Measurements from ENCODE around the gene TCEAL4. TPM values are rescaled to one million over a fixed set of nuclear protein-coding genes. Genes with fewer than 3 reads are reported as not detected.
"Not testable (repeated sequence)": the region's sequence is repeated elsewhere in the genome, so short reads cannot be mapped to it uniquely, and the experiment has no call there.

Gene TCEAL4
- total RNA-seq, 2 experiments from 2014 or later = 3.5 to 5.0 TPM

DNA sequence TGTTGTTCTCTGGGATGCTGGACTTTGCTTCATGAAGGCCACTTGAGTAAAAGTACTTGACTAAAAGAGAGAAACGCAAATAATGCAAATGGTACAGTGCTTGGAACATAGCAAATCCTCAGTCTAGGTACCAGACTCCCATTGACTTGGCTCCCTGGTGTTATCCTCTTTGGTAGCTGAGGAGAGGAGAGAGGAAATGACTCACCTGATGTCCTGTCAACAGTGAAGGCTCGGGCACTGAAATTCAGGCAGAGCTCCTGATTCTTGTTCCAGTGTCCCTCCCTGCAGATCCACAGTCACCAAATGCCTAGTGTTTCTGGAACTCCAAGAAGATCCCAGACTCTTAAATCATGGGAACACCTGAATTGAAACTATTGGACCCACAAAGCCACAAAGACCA, 22.5 kb upstream of the TCEAL4 start:
- H3K27me3 Mint-ChIP-seq = peaks cover 3% of the 10 kb centered on the region
- no peak overlapping the region for H3K4me3 Mint-ChIP-seq
- no peaks in the 10 kb centered on the region for H3K4me1 Mint-ChIP-seq
- no peaks in the 10 kb centered on the region for H3K36me3 Mint-ChIP-seq
- no peak overlapping the region for H3K27ac Mint-ChIP-seq
- CTCF ChIA-PET = no interaction called here
- no peaks in the 10 kb centered on the region for H3K9me3 Mint-ChIP-seq (ENCODE audit: low read depth)
- no peak for DNase-seq
- no peak for ATAC-seq

DNA sequence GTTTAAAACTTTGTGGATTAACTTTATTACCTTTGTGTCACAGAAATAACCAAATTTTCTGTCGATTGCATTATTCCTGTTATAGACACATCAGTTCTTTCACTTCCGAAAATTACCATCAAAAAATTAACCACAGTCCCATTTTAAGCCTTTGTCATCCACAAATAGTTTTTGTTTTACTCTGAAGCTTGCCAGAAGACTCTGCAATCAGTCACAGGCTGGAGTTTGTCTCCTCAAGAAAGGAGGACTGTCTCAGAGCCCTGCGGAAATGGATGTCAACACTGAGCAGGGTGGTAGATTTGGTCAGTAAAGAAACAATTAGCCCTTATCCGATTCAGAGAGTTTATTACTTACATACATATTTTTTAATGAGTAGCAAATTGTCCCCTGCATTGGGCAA, 20.1 kb upstream of the TCEAL4 start:
- Mint-ChIP-seq H3K4me3 (no peak overlapping the region), H3K4me1 (no peaks in the 10 kb centered on the region), H3K27me3 (no peaks in the 10 kb centered on the region), H3K36me3 (no peaks in the 10 kb centered on the region), H3K27ac (no peak overlapping the region), H3K9me3 (ENCODE audit: low read depth) (no peaks in the 10 kb centered on the region)
- DNase-seq = no peak
- CTCF ChIA-PET = no interaction called here
- no peak for ATAC-seq

DNA sequence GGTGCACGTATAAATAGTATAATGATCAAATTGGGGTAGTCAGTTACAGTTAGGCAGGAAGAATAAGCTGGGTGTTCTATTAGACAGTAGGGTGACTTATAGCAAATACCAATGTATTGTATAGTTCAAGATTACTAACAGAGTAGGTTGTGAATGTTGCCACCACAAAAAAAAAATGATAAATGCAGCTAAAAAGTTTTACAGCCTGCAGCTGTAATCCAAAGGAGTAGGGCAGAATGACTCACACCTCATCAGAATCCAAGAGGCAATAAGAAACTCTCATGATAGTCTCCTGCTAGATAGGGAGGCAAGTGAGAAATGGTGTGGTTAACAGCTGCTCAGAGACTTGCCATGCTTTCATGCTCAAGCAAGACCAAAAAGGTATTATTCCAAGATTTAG, 19.6 kb upstream of the TCEAL4 start:
- no peaks in the 10 kb centered on the region for H3K4me1 Mint-ChIP-seq
- DNase-seq (no peak), ATAC-seq (no peak)
- H3K27me3 Mint-ChIP-seq = no peaks in the 10 kb centered on the region
- no peak overlapping the region for H3K4me3 Mint-ChIP-seq
- no peaks in the 10 kb centered on the region for H3K9me3 Mint-ChIP-seq (ENCODE audit: low read depth)
- H3K27ac Mint-ChIP-seq = no peak overlapping the region
- no peaks in the 10 kb centered on the region for H3K36me3 Mint-ChIP-seq
- CTCF ChIA-PET = no interaction called here

DNA sequence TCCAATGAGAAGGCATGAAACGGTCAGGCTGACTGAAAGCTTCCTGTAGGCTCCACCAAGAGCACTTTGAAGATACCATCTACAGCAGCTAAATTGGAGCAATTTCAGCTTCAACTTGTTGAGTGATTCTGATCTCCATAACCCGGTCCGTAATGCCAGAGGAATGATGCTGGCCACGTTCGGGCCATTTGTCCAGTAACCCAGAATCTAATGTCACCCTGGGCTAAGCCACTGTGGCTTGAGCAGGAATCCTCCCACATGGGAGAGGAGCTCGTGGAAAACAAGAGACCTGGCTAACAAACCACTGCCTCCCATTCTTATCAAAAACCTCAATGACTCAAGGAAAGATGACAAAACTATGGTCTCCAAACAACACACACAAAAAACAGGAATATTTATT, 14.2 kb upstream of the TCEAL4 start:
- ATAC-seq = no peak
- Mint-ChIP-seq H3K4me1 (no peaks in the 10 kb centered on the region), H3K36me3 (no peaks in the 10 kb centered on the region), H3K4me3 (no peak overlapping the region), H3K9me3 (ENCODE audit: low read depth) (no peaks in the 10 kb centered on the region), H3K27me3 (no peaks in the 10 kb centered on the region), H3K27ac (no peak overlapping the region)
- DNase-seq = no peak
- CTCF ChIA-PET = no interaction called here

DNA sequence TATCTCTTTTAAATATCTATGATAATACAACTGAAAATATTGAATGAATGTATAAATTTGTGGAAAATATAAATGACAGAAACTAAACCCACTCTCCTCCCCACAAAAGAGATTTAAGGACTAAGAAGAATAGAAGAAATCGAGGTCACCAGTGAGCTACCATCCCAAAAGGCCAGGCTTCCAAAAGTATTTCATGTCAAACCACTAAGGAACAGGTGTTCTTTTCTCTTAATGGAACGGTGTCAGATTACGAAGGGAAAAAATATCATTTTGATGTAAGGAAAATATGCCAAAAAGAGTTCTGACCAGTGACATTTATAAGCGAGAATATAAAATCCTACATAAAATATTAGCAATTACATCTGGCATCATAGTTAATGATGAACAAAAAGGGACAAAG, 13.6 kb upstream of the TCEAL4 start:
- H3K4me1 Mint-ChIP-seq = no peaks in the 10 kb centered on the region
- ATAC-seq = no peak

DNA sequence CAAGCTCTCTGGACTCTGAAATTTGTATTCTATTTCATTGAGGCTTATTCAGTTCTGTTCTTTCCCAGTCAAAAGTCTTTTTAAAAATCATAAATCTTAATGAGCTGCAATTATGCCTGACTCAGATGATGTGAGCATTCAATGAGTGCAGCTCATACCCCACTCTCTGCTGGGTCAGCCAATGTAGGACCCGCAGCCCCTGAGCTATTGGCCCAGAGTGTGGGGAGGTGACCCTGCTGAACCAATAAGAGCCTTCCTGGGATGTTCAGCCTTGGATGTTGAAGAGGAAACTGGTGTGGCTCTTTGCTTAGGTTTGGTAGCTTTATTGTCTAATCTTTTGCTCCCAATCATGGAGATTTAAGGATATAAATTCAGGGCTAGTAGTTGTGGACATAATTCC, 12.1 kb upstream of the TCEAL4 start:
- Mint-ChIP-seq H3K27me3 (no peaks in the 10 kb centered on the region), H3K4me3 (no peak overlapping the region), H3K27ac (no peak overlapping the region), H3K36me3 (no peaks in the 10 kb centered on the region), H3K9me3 (ENCODE audit: low read depth) (no peaks in the 10 kb centered on the region), H3K4me1 (no peaks in the 10 kb centered on the region)
- CTCF ChIA-PET = no interaction called here
- DNase-seq (no peak), ATAC-seq (no peak)

More for the DNA sequence above, 13.6 kb upstream of the TCEAL4 start:
- no peak for DNase-seq
- no peak overlapping the region for H3K27ac Mint-ChIP-seq
- H3K4me3 Mint-ChIP-seq = no peak overlapping the region
- no peaks in the 10 kb centered on the region for H3K36me3 Mint-ChIP-seq
- no peaks in the 10 kb centered on the region for H3K27me3 Mint-ChIP-seq
- CTCF ChIA-PET = no interaction called here
- no peaks in the 10 kb centered on the region for H3K9me3 Mint-ChIP-seq (ENCODE audit: low read depth)

DNA sequence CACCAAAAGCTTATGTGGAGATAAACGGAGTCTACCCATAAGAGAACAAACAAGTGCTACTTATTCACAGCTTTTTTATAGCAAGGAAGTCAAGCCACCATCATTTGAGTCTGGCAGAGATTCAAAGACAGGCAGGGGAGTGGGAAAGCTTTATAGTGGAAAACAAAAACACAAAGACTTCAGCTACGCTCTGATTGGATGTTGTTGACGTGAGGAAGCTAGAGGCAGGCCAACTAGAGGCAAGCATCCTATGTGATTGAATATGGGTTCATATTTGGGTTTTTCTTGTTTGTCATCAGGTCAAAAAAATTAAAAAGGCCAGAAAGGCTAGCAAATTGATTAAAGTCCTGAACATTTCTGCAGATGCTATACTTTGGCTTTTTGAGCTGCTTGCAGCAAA, 719 bp upstream of the TCEAL4 start:
- Mint-ChIP-seq H3K36me3 (no peaks in the 10 kb centered on the region), H3K27ac (no peak overlapping the region), H3K4me3 (no peak overlapping the region), H3K9me3 (ENCODE audit: low read depth) (no peaks in the 10 kb centered on the region), H3K27me3 (peaks cover 16% of the 10 kb centered on the region), H3K4me1 (peaks cover 4% of the 10 kb centered on the region)
- ATAC-seq (no peak), DNase-seq (no peak)
- CTCF ChIA-PET = no interaction called here

DNA sequence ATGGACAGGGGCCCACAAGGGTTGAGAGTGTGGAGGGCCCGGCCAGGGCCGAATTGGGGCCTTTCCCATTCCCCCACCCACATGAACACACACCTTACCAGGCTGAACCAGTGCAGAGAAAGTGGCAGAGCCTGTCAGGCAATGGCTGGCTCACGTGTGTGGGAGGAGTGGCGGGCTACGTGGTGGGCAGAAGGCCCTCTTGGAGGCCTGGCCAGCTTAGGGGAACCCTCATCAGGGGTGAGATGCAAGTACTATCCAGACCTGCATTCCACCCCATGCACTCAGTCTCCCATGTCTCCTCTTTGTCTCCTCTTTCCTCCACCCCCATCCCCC, 965 bp downstream of the TCEAL4 start:
- Mint-ChIP-seq H3K36me3 (no peaks in the 10 kb centered on the region), H3K4me3 (peak overlapping the region; percentile 74), H3K27me3 (peaks cover 12% of the 10 kb centered on the region), H3K27ac (no peak overlapping the region), H3K4me1 (peaks cover 6% of the 10 kb centered on the region), H3K9me3 (ENCODE audit: low read depth) (no peaks in the 10 kb centered on the region)
- ATAC-seq = no peak
- CTCF ChIA-PET = no interaction called here
- no peak for DNase-seq

DNA sequence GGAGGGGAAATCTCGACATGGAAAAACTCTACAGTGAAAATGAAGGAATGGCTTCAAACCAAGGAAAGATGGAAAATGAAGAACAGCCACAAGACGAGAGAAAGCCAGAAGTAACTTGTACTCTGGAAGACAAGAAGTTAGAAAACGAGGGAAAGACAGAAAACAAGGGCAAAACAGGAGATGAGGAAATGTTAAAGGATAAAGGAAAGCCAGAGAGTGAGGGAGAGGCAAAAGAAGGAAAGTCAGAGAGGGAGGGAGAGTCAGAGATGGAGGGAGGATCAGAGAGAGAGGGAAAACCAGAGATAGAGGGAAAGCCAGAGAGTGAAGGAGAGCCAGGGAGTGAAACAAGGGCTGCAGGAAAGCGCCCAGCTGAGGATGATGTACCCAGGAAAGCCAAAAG, 1.3 kb downstream of the TCEAL4 start:
- Mint-ChIP-seq H3K4me3 (no peak overlapping the region), H3K4me1 (peaks cover 6% of the 10 kb centered on the region), H3K36me3 (peaks cover 1% of the 10 kb centered on the region), H3K9me3 (ENCODE audit: low read depth) (no peaks in the 10 kb centered on the region), H3K27ac (no peak overlapping the region), H3K27me3 (peaks cover 11% of the 10 kb centered on the region)
- DNase-seq = no peak
- ATAC-seq = no peak
- CTCF ChIA-PET = no interaction called here

DNA sequence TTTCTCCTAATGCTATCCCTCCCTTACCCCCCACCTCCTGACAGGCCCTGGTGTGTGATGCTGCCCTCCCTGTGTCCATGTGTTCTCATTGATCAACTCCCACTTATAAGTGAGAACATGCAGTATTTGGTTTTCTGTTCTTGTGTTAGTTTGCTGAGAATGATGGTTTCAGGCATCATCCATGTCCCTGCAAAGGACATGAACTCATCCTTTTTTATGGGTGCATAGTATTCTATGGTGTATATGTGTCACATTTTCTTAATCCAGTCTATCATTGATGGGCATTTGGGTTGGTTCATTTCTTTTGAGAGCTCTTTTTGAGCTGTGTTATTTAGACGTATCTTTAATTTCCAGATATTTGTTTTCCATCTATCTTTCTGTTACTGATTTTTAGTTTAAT, 7.0 kb downstream of the TCEAL4 start:
- ATAC-seq; H3K4me3 Mint-ChIP-seq; H3K27ac Mint-ChIP-seq; DNase-seq; CTCF ChIA-PET; H3K4me1 Mint-ChIP-seq; H3K36me3 Mint-ChIP-seq; H3K27me3 Mint-ChIP-seq; H3K9me3 Mint-ChIP-seq (ENCODE audit: low read depth): not testable (repeated sequence)

DNA sequence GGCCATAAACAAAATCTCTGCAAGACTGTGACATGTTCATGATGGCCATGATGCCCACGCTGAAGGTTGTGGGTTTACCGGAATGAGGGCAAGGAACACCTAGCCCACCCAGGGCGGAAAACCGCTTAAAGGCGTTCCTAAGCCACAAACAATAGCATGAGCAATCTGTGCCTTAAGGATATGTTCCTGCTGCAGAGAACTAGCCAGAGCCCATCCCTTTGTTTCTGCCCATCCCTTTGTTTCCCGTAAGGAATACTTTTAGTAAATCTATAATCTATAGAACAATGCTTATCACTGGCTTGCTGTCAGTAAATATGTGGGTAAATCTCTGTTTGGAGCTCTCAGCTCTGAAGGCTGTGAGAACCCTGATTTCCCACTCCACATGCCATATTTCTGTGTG, 9.9 kb downstream of the TCEAL4 start:
- H3K36me3 Mint-ChIP-seq; H3K4me3 Mint-ChIP-seq; H3K4me1 Mint-ChIP-seq; DNase-seq; H3K27ac Mint-ChIP-seq; ATAC-seq; H3K27me3 Mint-ChIP-seq; H3K9me3 Mint-ChIP-seq (ENCODE audit: low read depth); CTCF ChIA-PET: not testable (repeated sequence)

DNA sequence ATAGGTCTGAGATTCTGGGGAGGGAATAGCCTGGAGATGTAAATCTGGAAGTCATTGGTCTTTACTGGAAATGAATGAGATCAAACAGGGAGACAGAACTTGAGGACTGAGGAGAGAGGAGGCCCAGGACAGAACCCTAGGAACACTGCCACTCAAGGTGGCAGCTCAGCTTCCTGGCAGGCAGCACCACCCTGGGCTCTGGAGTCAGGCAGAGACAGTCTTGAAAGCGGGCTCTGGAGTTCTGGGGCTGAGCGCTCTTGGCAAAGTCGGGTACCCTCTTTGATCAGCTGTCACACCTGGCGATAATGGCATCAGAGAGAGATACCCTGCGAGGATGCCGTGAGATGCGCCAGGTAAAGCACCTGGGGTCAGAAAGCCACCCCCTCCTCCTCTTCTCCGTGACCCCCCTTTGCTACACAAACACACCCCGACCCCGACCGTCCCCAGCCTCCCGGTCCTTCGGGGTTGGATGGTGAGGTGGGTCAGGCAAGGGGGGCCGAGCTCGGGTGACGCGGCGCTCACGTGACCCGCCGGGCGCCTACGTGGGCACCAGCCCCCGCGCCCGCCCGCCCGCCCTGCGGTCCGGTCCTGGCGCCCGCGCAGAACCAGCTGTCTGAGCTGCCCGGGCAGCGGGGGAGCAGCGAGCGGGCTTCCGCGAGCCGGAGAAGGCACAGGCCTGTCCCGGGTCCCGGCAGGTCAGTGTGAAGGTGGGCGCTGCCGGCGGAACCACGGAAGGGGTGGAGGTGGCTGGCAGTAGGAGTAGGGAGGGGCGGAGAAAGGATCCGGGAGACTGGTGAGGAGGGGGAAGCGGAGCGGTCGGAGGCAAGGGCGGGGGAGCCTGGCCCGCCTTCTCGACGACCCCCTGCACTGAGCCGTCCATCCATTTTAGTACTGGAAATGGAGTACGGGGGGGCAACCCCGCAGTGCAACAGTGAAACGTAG, 22.3 kb downstream of the TCEAL4 start, which contains the start of gene TCEAL3:
Gene TCEAL3 (plus strand): TSS at position 600 of the 942 bp plus-strand sequence. CDS start 1,102 bp downstream, outside the sequence.
- ATAC-seq (peak; percentile 82), DNase-seq (peak; percentile 39)
- Mint-ChIP-seq H3K4me3 (peak within 1 kb of the TSS; percentile 71), H3K36me3 (no peaks in the 10 kb centered on the region), H3K4me1 (peaks cover 5% of the 10 kb centered on the region), H3K27me3 (peaks cover 8% of the 10 kb centered on the region), H3K27ac (no peak within 1 kb of the TSS), H3K9me3 (ENCODE audit: low read depth) (no peaks in the 10 kb centered on the region)
- CTCF ChIA-PET = no interaction called here

DNA sequence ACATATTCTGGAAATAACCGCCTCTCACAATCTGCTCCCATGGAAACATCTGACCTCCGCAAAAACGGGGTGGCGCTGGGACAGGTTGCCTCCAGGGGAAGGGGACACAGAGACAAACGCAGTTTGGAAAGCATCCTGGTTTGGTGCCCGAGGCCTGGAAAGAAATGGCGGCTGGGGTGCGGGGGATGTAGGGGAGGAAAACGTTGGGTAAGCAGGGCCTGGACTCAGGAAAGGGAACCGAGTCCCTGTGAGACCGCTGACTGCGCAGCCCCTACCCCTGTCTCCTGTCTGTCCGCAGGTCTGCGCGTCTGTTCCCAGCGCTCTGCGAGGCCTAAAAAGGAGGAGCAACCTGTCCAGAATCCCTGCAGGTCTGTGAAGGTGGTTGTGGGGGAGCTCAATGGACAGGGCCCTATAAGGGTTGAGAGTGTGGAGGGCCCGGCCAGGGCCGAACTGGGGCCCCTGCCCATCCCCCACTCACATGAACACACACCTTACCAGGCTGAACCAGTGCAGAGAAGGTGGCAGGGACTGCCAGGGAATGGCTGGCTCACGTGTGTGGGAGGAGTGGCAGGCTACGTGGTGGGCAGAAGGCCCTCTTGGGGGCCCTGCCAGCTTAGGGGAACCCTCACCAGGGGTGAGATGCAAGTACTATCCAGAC, 23.1 kb downstream of the TCEAL4 start:
- H3K4me3 Mint-ChIP-seq = peak overlapping the region; percentile 71
- peaks cover 8% of the 10 kb centered on the region for H3K27me3 Mint-ChIP-seq
- no peaks in the 10 kb centered on the region for H3K36me3 Mint-ChIP-seq
- no peak for ATAC-seq
- no peak overlapping the region for H3K27ac Mint-ChIP-seq
- H3K4me1 Mint-ChIP-seq = peaks cover 5% of the 10 kb centered on the region
- CTCF ChIA-PET = no interaction called here
- no peaks in the 10 kb centered on the region for H3K9me3 Mint-ChIP-seq (ENCODE audit: low read depth)
- DNase-seq = no peak

DNA sequence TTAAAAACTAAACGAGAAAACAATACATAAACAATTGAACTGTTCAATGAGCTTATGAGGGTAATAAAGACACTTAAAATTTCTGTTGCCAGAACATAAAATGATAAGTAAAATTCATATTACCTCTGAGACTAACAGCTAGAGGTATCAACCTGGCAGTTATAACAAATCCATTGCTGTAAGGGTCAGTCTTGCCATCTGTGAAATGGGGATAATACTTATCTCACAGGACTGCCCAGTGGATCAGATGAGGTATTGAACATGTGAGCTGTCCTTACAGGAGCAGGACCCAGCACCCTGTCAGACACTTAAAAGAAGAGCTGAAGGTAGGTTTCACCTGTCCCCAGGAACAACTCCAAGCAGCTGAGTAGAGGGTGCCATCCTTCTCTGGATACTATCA, 25.0 kb downstream of the TCEAL4 start:
- Mint-ChIP-seq H3K27me3 (peaks cover 8% of the 10 kb centered on the region), H3K9me3 (ENCODE audit: low read depth) (no peaks in the 10 kb centered on the region), H3K4me1 (peaks cover 5% of the 10 kb centered on the region), H3K4me3 (no peak overlapping the region), H3K27ac (no peak overlapping the region), H3K36me3 (no peaks in the 10 kb centered on the region)
- DNase-seq = no peak
- CTCF ChIA-PET = interaction anchor here (0.6 kb wide), 1 partner anchor 16 kb away, joined by 4 read pairs; no protein-coding TSS in a partner anchor
- ATAC-seq = no peak

Measured in activated CD8-positive, alpha-beta memory T cell treated with anti-CD3 and anti-CD28 coated beads, Interleukin-2, amount 10 ng/mL, durations not matched to agents 7 days and 5 days (primary cell).